SK-N-MC (cell line): ENCODE measurements around the gene GPC6.

ENCODE experiments used
- EZH2 ChIP-seq: fragments of 200-600 bp; sonication (generic); IDR thresholded peaks from one replicate; pipeline ENCODE4 v1.6.1; 2017; ENCODE audit warnings: antibody characterized with exemption
- POLR2AphosphoS5 ChIP-seq: IDR thresholded peaks from 2 replicates; pipeline ENCODE4 v1.6.1; 2012; ENCODE audit warnings: mild to moderate bottlenecking, low read depth, low read length, borderline replicate concordance

DNA sequence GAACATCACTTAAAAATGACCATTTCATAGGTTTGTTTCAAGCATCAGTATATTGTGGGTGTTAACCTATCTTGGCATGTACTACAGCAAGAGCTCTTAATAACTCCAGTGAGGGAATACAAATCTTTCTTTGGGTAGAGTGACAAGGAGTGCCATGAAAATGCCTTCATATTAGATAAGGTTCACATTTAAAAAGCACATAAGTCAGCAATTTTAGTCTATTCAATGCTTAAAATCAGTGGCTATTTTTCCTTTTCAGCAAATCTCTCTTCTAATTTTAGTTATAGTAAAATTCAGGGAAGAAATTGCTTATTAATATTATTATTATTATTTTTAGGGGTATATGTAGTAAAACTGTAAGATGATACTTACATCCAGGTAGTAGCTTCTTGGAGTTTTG lies 291.1 kb downstream of the GPC6 start:
- TF ChIP-seq EZH2, result no peak
- TF ChIP-seq POLR2AphosphoS5, result no peak
